NB4 (cell line): ENCODE results near the gene MCTP2.

ENCODE experiments used
- CTCF ChIP-seq: IDR thresholded peaks from one replicate; pipeline ENCODE4 v1.5.1; 2012; ENCODE audit warnings: low read depth, low read length
- MAX ChIP-seq: IDR thresholded peaks from 2 replicates; pipeline ENCODE4 v1.6.1; 2011; ENCODE audit warnings: low read depth, low read length
- MYC ChIP-seq: IDR thresholded peaks from 2 replicates; pipeline ENCODE4 v1.6.1; 2011; ENCODE audit warnings: low read depth, low read length
- POLR2A ChIP-seq: IDR thresholded peaks from 2 replicates; pipeline ENCODE4 v1.6.1; 2011; ENCODE audit warnings: mild to moderate bottlenecking; ENCODE audit not compliant: insufficient read length; ENCODE audit errors: extremely low read depth

- TF ChIP-seq CTCF: no peak
- no peak for TF ChIP-seq MAX
- no peak for TF ChIP-seq MYC
- TF ChIP-seq POLR2A: no peak
These were observed 164.3 kb downstream of the MCTP2 start for GRCh38 chr15:94395640-94396039.
